Left cardiac atrium (tissue), 4 donors: ENCODE measurements around the gene SLC22A16. TPM values are rescaled to one million over a fixed set of nuclear protein-coding genes. Genes with fewer than 3 reads are reported as not detected.
"Not testable (repeated sequence)": the region's sequence is repeated elsewhere in the genome, so short reads cannot be mapped to it uniquely, and the experiment has no call there.

Experiments used
- ATAC-seq, 2 donors: fragments of 200-7000 bp; cut with Tn5 transposase; one replicate each; pipeline ENCODE4 v1.9.1; 2020; ENCODE audit warnings: mild to moderate bottlenecking in 2 of 2, moderate library complexity in 2 of 2
- DNase-seq: peaks from one replicate; pipeline ENCODE4 v3.0.0-alpha.2; 2020
- intact Hi-C, 2 donors: fragments of 100-400 bp; cut with DNase I; formaldehyde crosslinking; loops; one replicate each; pipeline versions ENCODE4 v1.14.1 to v1.15.1; 2022 to 2023
- total RNA-seq, 2 donors: library from RNA; stranded (reverse); fragmentation: NEBNext Ultra II Directional; extraction: Animal tissue kit (Norgen Biotek cat#: 25700); gene quantifications; one replicate each; pipeline ENCODE4 v1.2.1, GENCODE V29; 2021
- donor health status: DM: no; HTN: yes; CAD: no.
- donor health status: DM: no; HTN: yes; CAD: no; lungs with severe emphysema.
- donor health status: DM: yes; HTN: yes; CAD: no.
- donor health status: Dilated cardiomyopathy.

SLC22A16 gene
- total RNA-seq, 2 donors from 2014 or later, result 0.26 TPM; not detected in 1

DNA sequence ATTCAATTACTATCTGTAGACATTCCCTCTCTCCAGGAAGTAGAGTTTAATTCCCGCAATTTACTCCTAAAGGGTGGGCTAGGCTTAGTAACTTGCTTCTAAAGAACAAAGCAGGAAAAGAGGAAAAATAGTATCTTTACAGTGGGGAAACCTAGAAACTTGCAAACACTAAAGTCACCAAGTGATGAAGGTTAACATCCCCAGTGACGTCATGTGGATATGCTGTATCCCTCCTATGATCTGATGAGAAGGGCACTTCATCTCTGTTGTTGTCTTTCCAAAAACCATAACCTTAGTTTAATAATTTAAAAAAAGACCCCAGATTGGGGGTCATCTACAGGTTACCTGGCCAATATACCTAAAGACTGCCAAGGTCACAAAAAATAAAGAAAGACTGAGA lies 17.3 kb downstream of the SLC22A16 start:
- intact Hi-C loops, result no loop called here

DNA sequence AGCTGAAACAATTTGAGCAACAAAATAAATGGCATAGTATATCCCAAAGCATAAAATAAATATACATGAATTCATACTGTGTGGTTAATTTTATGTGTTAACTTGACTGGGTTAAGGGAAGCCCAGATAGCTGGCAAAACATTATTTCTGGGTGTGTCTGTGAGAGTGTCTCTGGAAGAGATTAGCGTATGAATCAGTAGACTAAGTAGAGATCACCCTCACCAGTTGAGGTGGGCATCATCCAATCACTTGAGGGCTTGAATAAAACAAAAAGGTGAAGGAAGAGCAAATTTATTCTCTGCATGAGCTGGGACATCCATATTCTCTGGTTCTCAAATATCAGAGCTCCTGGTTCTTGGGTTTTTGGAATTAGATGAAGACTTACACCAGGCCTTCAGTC lies 17.9 kb downstream of the SLC22A16 start:
- intact Hi-C loops, result no loop called here
- no peak for ATAC-seq
- DNase-seq, result no peak

More for the DNA sequence above, 17.3 kb downstream of the SLC22A16 start:
- DNase-seq (no peak), ATAC-seq (no peak)

- ATAC-seq, intact Hi-C loops, DNase-seq: not testable (repeated sequence)
Observed at GRCh38 chr6:110457567-110458175, 18.7 kb downstream of the SLC22A16 start.

DNA sequence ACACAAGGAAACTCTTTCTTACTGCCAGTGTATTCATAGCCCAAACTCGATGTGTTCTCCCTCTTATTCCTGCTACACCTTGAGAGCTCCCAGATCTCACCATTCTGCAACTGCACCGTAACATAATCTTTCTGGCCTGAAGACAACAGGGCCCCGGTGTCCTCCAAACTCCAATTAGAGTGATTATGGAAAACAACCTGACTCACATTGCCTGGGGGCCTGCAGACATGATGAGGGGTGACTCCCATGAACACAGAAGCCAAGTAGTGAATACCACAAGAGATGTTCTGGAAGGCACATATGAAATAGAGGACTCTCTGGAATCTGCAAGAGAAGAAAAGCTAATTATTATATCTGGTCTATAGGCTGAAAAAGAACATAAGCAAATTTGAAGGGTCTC lies 19.7 kb downstream of the SLC22A16 start:
- ATAC-seq (no peak), DNase-seq (no peak)
- intact Hi-C loops, result no loop called here

DNA sequence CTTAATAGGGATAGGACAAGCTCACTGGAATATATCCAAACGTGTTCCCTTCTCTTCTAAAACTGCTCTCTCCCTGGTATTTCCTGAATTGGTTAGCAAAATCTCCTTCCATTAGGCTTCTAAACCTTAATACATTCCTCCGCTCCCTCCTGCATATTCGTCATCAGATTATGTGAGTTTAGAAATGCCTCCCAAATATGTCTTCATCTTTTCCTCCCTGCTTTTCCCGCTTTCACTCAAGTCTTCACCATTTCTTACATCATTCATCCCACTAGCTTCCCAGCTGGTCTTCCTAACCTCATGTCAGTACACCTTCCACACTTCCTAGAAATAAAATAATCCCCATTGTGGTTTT lies 26.9 kb downstream of the SLC22A16 start:
- ATAC-seq (peak in 1 of 2 donors; percentile 39), DNase-seq (no peak)
- intact Hi-C loops, result no loop called here

GRCh38 chr6:110448846-110449540 lies 27.4 kb downstream of the SLC22A16 start:
- ATAC-seq (no peak), DNase-seq (no peak)
- intact Hi-C loops, result no loop called here

DNA sequence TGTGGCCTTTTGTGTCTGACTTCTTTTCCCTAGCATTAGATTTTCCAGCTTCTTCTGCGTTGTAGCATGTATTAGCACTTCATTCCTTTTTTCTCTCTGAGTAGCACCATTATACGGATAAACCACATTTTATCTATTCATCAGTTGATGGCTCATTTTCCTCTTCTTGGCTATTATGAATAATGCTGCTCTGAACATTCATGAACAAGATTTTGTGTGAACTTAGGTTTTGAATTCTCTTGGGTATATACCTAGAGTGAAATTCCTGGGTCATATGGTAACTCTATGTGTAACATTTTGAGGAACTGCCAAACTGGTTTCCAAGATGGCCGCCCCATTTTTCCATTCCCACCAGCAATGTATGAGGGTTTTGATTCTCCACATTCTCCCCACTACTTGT lies 28.7 kb downstream of the SLC22A16 start:
- no peak for DNase-seq
- intact Hi-C loops, result no loop called here
- no peak for ATAC-seq

- intact Hi-C loops, result no loop called here
- DNase-seq, result no peak
- no peak for ATAC-seq
Observed at GRCh38 chr6:110446405-110446804, 30.0 kb downstream of the SLC22A16 start.

DNA sequence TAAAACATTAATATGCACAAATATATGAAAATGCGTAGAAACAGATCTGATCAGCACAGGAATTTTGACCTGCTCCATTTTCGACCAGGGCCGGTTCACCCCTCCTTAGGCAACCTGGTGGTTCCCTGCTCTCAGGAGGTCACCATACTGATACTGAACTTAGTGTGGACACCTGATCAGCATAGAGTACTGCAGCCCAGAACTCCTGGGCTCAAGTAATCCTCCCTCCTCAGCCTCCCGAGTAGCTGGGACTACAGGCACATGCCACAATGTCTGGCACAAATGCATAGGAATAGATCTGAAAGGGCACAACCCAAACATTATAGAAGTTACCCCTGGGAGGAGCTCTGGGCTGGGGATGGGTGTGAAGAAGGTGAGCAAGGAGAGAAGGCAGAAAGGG lies 36.4 kb downstream of the SLC22A16 start:
- DNase-seq (no peak), ATAC-seq (no peak)
- intact Hi-C loops, result no loop called here

- ATAC-seq (no peak), DNase-seq (no peak)
- intact Hi-C loops, result no loop called here
Observed at GRCh38 chr6:110439356-110439755, 37.1 kb downstream of the SLC22A16 start.

DNA sequence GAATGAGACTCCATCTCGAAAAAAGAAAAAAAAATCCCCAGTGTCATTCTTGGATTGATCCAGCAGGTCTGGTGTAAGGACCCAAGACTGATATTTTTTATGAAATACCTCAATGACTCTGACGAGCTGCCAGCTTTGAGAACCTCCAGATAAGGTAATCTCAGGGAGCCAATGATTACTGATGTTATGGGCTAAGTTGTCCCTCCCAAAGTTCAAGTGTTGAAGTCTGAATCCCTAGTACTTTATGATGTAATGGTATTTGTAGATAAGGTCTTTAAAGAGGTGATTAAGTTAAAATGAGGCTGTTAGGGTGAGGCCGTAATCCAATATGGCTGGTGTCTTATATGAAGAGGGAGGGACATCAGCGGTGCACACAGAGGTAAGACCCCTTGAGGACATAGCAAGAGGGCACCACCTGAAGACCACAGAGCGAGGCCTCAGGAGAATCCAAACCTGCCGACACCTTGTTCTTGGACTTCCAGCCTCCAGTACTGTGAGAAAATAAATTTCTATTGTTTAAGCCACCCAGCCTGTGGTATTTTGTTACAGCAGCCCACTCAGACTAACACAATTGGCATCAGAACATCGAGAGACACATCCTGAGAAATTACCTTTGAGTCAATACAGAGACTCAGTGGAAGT lies 41.3 kb downstream of the SLC22A16 start:
- no peak for ATAC-seq
- intact Hi-C loops, result no loop called here

GRCh38 chr6:110432285-110432900 lies 44.0 kb downstream of the SLC22A16 start:
- intact Hi-C loops, result no loop called here
- DNase-seq (no peak), ATAC-seq (no peak)

More for the DNA sequence above, 41.3 kb downstream of the SLC22A16 start:
- DNase-seq, result no peak

DNA sequence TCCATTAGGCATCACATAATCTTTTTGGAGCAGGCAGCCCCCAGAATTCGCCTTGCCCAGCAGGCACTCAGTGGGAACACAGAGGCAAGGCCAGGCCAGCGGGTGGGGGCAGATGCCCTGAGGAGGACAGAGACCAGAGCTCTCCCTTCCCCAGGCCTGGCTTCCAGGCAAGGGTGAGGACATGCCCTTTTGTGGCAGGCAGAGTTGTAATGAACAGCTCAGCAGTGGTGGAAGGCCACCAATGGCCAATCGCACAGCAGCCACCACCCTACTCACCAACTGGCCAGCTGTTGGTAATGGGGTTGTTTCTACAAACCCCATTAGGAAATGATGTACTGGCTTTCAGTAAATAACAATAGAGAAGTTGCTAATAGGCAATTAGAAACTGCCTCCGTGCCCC lies 45.7 kb downstream of the SLC22A16 start:
- intact Hi-C loops, result no loop called here
- no peak for DNase-seq
- ATAC-seq, result no peak

- ATAC-seq (no peak), DNase-seq (no peak)
- intact Hi-C loops, result no loop called here
Observed at GRCh38 chr6:110430236-110430635, 46.2 kb downstream of the SLC22A16 start.

- intact Hi-C loops, result no loop called here
- no peak for ATAC-seq
- DNase-seq, result no peak
Observed at GRCh38 chr6:110428153-110428552, 48.3 kb downstream of the SLC22A16 start.

- no peak for DNase-seq
- ATAC-seq, result no peak
- intact Hi-C loops, result no loop called here
Observed at GRCh38 chr6:110425816-110426215, 50.6 kb downstream of the SLC22A16 start.

DNA sequence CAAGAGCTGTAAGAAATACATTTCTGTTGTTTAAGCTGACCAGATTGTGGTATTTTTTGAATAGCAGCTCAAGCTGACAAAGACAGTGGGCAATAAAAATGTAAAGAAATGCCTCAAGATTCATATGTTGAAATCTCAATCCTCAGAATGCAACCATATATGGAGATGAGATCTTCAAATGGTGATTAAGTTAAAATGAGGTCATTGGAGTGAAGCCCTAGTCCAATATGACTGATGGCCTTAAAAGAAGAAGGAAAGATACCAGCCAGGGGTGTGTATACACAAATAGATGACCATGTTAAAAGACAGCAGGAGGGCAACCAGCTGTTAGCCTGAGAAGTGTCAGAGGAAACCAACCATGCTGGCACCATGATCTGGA lies 54.0 kb downstream of the SLC22A16 start:
- intact Hi-C loops, result no loop called here
- ATAC-seq (no peak), DNase-seq (no peak)

- ATAC-seq (peak in 1 of 2 donors; percentile 50), DNase-seq (no peak)
- intact Hi-C loops, result no loop called here
Observed at GRCh38 chr6:110421749-110422443, 54.5 kb downstream of the SLC22A16 start.

- ATAC-seq (no peak), DNase-seq (no peak)
- intact Hi-C loops, result no loop called here
Observed at GRCh38 chr6:110419028-110419739, 57.2 kb downstream of the SLC22A16 start.
